Measurements from ENCODE around the gene RNF133. TPM values are rescaled to one million over a fixed set of nuclear protein-coding genes. Genes with fewer than 3 reads are reported as not detected.
"Not testable (repeated sequence)": the region's sequence is repeated elsewhere in the genome, so short reads cannot be mapped to it uniquely, and the experiment has no call there.

Gene RNF133
- total RNA-seq, 1 experiment from 2014 or later = not detected

GRCh38 chr7:122691569-122692235 lies 7.2 kb downstream of the RNF133 start:
- DNase-seq (ENCODE audit: low read depth) = no peak

DNA sequence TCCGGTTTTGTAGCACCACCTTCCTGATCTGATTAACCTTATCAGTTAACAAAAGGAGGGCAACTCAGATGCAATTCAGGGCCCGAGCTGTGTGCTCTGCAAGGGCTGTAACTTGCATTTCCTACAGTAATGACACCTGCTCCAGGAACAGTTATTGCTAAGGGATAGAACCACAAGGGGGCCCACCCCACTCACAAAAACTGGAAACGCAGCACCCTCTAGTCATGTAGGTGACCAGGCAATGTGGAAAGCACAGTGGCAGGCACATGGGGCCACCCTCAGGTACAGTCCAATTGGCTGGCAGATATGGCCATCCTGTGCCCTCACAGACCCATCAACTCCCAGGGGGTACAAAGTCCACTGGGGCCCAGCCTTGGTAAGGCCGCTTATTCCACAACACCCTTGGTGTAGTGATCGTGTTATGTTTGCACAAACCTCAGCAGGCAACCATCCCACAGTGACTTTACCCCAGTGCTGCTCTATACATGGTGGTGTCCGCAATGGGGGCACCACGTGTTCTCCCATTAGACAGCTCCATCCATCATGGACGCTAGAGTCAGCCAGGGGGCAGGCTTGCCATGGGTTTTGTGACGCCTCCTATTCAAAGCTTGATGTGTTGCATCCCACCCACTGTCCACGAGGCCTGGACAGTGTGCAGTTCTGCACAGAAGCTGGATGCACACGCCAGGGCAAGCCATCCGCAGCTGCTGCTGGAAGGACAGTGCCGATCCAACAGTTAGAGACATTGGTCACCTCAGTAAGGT lies 9.4 kb downstream of the RNF133 start:
- DNase-seq (ENCODE audit: low read depth) = no peak

DNA sequence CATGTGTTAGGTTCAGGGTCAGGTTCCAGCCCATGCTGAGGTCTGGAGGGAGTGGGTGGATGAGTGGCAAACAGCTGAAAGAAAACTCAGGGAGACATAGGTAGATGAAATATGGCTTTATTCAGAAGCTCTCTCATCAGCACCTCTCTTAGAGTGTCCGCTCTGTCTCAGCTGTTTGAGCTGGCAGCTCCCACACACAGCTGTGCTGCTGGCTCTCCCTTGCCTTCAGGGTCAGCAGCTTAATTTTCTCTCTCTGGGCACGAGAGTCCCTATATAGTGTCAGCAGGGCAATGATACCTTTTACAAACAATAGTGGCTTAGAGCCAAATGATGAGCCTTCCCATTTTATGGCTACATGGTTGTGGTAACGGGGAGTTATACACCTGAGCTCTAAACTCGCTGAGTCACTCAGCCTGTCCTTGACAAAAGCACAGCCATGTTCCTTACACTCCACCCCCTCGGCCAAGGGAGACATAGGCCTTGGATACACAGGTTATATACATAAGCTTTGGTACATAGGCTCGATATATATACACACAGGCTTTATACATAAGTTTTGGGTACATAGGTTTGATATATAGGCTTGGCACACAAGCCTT lies 10.4 kb downstream of the RNF133 start:
- no peak for DNase-seq (ENCODE audit: low read depth)

DNA sequence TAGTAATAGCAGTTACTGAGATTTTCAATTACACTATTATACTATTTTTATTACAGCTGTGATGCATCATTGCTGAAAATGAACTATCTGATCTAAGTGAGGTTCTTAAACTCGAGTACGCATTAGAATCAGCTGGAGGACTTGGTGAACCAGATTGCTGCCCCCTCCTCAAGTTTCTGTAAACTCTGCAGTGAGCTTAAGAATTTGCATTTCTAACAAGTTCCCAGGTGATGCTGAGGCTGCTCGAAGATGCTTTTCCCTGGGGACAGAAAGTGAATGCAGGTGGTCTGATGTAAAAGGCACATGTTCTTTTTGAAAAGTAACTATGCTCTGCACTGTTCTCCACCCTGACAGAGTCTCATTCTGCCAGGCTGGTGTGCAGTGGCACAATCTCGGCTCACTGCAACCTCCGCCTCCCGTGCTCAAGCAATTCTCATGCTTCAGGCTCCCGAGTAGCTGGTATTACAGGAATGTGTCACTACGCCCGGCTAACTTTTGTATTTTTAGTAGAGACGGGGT lies 12.5 kb downstream of the RNF133 start:
- DNase-seq (ENCODE audit: low read depth) = no peak

GRCh38 chr7:122684504-122684903 lies 14.4 kb downstream of the RNF133 start:
- DNase-seq (ENCODE audit: low read depth) = no peak

- no peak for DNase-seq (ENCODE audit: low read depth)
These were observed 15.9 kb downstream of the RNF133 start for GRCh38 chr7:122682815-122683550.

- DNase-seq (ENCODE audit: low read depth) = not testable (repeated sequence)
These were observed 17.7 kb downstream of the RNF133 start for GRCh38 chr7:122681186-122681585.

- DNase-seq (ENCODE audit: low read depth) = no peak
These were observed 19.1 kb downstream of the RNF133 start for GRCh38 chr7:122679813-122680212.

- not testable (repeated sequence) for DNase-seq (ENCODE audit: low read depth)
These were observed 19.6 kb downstream of the RNF133 start for GRCh38 chr7:122679269-122679709.

DNA sequence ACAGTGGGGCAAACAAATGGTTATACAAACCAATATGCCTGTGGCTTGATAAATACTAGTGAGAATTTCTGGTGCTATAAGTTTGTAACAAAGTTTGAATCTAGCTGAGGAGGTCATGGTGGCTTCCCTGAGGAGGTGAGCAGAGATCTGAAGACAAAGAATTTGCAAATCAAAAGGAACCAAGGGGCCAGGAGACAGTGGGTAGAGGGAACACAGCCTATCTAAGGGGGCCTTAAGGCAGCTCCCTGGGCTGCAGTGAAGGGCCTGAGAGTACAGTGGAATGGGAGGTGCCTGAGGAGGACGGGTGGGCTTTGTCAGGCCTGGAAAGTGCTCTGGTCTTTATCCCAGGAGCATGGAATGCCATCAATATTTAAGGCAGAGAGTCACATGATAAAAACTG lies 21.8 kb downstream of the RNF133 start:
- DNase-seq (ENCODE audit: low read depth) = no peak

GRCh38 chr7:122676466-122676865 lies 22.5 kb downstream of the RNF133 start:
- no peak for DNase-seq (ENCODE audit: low read depth)

- no peak for DNase-seq (ENCODE audit: low read depth)
These were observed 23.3 kb downstream of the RNF133 start for GRCh38 chr7:122675621-122676020.

DNA sequence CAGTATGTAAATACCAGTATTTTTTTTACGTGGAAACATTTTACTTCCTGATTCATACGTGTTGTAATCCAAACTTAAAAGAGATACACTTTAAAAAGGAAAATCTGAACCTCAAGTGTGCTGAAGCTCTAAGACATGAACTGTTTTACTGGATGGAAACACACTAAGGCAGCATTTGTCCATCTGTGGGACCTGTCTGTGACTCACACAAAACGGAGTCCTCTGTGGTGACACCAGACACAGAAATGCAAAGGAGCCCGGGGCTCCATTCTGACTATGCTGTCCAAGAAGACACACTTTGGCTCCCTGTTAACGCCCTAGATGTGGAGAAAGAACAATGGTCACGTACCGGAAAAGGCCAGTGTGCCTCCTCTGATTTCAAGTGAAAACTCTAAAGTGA lies 23.9 kb downstream of the RNF133 start:
- DNase-seq (ENCODE audit: low read depth) = no peak

- DNase-seq (ENCODE audit: low read depth) = no peak
These were observed 24.4 kb downstream of the RNF133 start for GRCh38 chr7:122674502-122674901.

DNA sequence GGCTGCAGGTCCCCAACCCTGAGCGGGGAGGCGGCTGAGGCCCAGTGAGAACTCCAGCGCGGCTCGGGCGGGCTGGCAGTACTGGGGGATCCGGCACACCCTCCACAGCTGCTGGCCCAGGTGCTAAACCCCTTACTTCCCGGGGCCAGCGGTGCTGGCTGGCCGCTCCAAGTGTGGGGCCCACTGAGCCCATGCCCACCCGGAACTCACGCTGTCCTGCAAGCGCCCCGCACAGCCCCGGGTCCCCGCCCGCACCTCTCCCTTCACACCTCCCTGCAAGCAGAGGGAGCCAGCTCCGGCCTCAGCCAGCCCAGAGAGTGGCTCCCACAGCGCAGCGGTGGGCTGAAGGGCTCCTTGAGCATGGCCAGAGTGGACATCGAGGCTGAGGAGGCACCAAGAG lies 25.0 kb downstream of the RNF133 start:
- DNase-seq (ENCODE audit: low read depth) = no peak

- no peak for DNase-seq (ENCODE audit: low read depth)
These were observed 26.4 kb downstream of the RNF133 start for GRCh38 chr7:122672536-122672935.

- no peak for DNase-seq (ENCODE audit: low read depth)
These were observed 35.2 kb downstream of the RNF133 start for GRCh38 chr7:122663733-122664132.

- no peak for DNase-seq (ENCODE audit: low read depth)
These were observed 40.1 kb downstream of the RNF133 start for GRCh38 chr7:122658856-122659255.

DNA sequence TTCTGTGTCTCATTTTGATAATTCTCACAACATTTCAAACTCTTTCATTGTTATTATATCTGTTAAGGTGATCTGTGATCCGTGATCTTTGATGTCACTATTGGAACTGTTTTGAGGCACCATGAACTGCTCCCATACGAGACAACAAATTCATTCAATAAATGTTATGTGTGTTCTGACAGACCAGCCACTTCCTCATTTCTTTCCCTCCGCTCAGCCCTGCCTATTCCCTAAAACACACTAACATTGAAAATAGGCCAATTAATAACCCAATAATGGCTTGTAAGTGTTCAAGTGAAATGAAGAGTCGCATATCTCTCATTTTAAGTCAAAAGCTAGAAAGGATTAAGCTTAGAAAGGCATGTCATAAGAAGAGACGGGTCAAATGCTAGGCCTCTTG lies 45.2 kb downstream of the RNF133 start:
- no peak for DNase-seq (ENCODE audit: low read depth)

DNA sequence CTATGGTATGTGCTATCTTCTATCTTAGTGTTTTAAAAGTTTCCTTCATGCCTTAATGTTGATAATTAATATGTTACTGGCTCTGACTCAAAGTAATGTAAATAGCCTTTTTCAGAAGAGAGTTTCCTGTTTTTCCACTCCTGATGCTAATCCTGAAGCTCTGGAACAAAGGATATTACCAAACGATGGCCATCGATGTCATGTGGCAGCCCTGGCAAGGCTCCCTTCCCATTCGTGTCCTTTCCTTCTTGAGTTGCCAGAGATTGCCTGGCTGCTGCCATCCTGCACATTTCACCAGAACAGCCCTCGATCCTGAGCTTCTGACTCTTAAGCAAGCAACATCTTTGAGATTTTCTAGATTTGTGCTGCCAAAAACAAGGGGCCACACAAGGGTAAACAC lies 46.0 kb downstream of the RNF133 start:
- DNase-seq (ENCODE audit: low read depth) = no peak

GRCh38 chr7:122651451-122651850 lies 47.5 kb downstream of the RNF133 start:
- DNase-seq (ENCODE audit: low read depth) = no peak

Measured in LHCN-M2 (cell line).